HG02798 (cell line): ENCODE results near the gene PHACTR1.

Experiments
- ATAC-seq: cut with Tn5 transposase; IDR thresholded peaks from one replicate; pipeline ENCODE4 v1.9.1; 2021; ENCODE audit warnings: mild to moderate bottlenecking; ENCODE audit not compliant: unreplicated experiment, poor library complexity

PHACTR1 gene

GRCh38 chr6:13212096-13212495 is 495.5 kb downstream of the PHACTR1 start:
- no peak for ATAC-seq

GRCh38 chr6:13212538-13212937 is 496.0 kb downstream of the PHACTR1 start:
- ATAC-seq, result no peak

- no peak for ATAC-seq
These were observed 498.8 kb downstream of the PHACTR1 start for GRCh38 chr6:13215390-13215789.

GRCh38 chr6:13216236-13217014 is 499.9 kb downstream of the PHACTR1 start:
- no peak for ATAC-seq

GRCh38 chr6:13217206-13217905 is 500.8 kb downstream of the PHACTR1 start:
- ATAC-seq, result peak; percentile 42

- ATAC-seq, result no peak
These were observed 503.7 kb downstream of the PHACTR1 start for GRCh38 chr6:13220266-13220665.

GRCh38 chr6:13222048-13222447 is 505.5 kb downstream of the PHACTR1 start:
- no peak for ATAC-seq

GRCh38 chr6:13226071-13226470 is 509.5 kb downstream of the PHACTR1 start:
- ATAC-seq, result no peak

- ATAC-seq, result no peak
These were observed 512.0 kb downstream of the PHACTR1 start for GRCh38 chr6:13228264-13229204.

- peak; percentile 81 for ATAC-seq
These were observed 512.9 kb downstream of the PHACTR1 start for GRCh38 chr6:13229205-13230085.

GRCh38 chr6:13233106-13233505 is 516.5 kb downstream of the PHACTR1 start:
- ATAC-seq, result no peak

- ATAC-seq, result no peak
These were observed 517.6 kb downstream of the PHACTR1 start for GRCh38 chr6:13234130-13234529.

GRCh38 chr6:13235339-13235738 is 518.8 kb downstream of the PHACTR1 start:
- ATAC-seq, result no peak

- no peak for ATAC-seq
These were observed 520.8 kb downstream of the PHACTR1 start for GRCh38 chr6:13237318-13237717.

GRCh38 chr6:13238017-13238416 is 521.5 kb downstream of the PHACTR1 start:
- ATAC-seq, result no peak

GRCh38 chr6:13238640-13239216 is 522.2 kb downstream of the PHACTR1 start:
- no peak for ATAC-seq

GRCh38 chr6:13239530-13240455 is 523.2 kb downstream of the PHACTR1 start:
- no peak for ATAC-seq

- no peak for ATAC-seq
These were observed 524.8 kb downstream of the PHACTR1 start for GRCh38 chr6:13241364-13241763.
